ENCODE data around the gene CPB1. TPM values are rescaled to one million over a fixed set of nuclear protein-coding genes. Genes with fewer than 3 reads are reported as not detected.

Gene CPB1
- total and polyA plus RNA-seq, 2 of the 8 experiments (the other 6 are each of a cell fraction or from before 2014, with no cell fraction given) = not detected

DNA sequence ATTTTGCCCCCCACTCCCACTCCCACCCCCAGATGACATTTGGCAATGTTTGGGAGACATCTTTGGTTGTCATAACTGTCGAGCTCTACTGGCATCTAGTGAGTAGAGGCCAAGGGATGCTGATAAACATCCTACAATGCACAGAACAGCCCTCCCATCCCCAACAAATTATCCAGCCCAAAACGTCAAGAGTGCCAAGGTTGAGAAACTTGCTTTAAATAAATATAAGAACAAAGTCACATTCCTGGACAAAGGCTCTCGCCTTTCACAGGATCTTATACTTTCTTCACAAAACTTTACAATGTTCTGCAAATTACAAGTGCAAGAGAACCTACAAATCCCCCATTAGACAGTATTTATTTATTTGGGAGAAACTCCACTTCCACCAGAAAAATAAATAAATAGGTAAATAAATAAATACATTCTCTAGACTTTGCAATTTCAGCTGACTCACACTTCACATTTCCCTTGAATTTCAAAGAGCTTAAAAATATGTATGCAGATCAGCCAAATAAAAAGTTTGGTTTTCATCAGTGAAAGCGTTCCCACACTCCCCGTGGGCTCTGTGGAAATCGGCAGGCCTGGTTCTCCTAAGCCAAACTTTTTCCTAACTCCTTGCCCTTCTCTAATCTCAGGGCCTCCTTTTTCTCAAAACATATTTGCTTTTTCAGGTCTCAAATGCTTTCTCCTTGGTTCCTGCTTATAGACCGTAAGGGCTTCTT lies 24.8 kb downstream of the CPB1 start:
- H4K5ac ChIP-seq (ENCODE audit: insufficient read length, low read depth, low read length) = no peak overlapping the region
- H3K23me2 ChIP-seq (ENCODE audit: low read depth, low read length) = no peaks in the 10 kb centered on the region
- no peak overlapping the region for H3K23ac ChIP-seq (ENCODE audit: insufficient read length)
- no peak overlapping the region for H3K4me2 ChIP-seq (ENCODE audit: insufficient read depth in 1 of 2, low read depth in 2 of 2, low read length in 2 of 2)
- no peaks in the 10 kb centered on the region for H3K79me2 ChIP-seq (ENCODE audit: control insufficient read depth in 1 of 2, insufficient read depth in 2 of 2, low read length in 2 of 2)
- H3K36me3 ChIP-seq (ENCODE audit: control insufficient read depth in 2 of 4, insufficient read depth in 4 of 4, low read length in 3 of 4) = no peaks in the 10 kb centered on the region
- H2BK5ac ChIP-seq (ENCODE audit: low read depth, low read length) = no peak overlapping the region
- H2AK5ac ChIP-seq (ENCODE audit: low read depth, low read length) = no peak overlapping the region
- H2AFZ ChIP-seq (ENCODE audit: low read length) = no peak overlapping the region
- H2BK120ac ChIP-seq (replicated peaks; ENCODE audit: low read depth, low read length) = no peak overlapping the region
- no peak overlapping the region; a peak in 1 of 7 replicates for H3K9ac ChIP-seq (replicated peaks in 1 of 4; ENCODE audit: extremely low read depth in 1 of 4, low read depth in 3 of 4, low read length in 3 of 4)
- no peaks in the 10 kb centered on the region for H3K79me1 ChIP-seq (ENCODE audit: low read depth, low read length)
- H2BK20ac ChIP-seq (ENCODE audit: low read length) = no peak overlapping the region
- no peak overlapping the region for H3K27ac ChIP-seq (ENCODE audit: low read depth, low read length)
- no peaks in the 10 kb centered on the region for H4K20me1 ChIP-seq (replicated peaks in 1 of 2; ENCODE audit: control insufficient read depth in 1 of 2, insufficient read depth in 2 of 2, low read length in 2 of 2)
- POLR2A ChIA-PET (ENCODE audit: partially characterized antibody) = interaction anchor here (0.7 kb wide), 1 partner anchor 186 kb away, joined by 3 read pairs; no protein-coding TSS in a partner anchor
- H2BK12ac ChIP-seq (ENCODE audit: low read depth, low read length) = no peak overlapping the region
- no peak overlapping the region for H4K8ac ChIP-seq (ENCODE audit: extremely low read depth, insufficient read depth, low read length)
- H3K4me3 ChIP-seq (ENCODE audit: extremely low read depth in 1 of 4, insufficient read depth in 2 of 4, low read depth in 3 of 4, low read length in 4 of 4) = no peak overlapping the region
- H2BK15ac ChIP-seq (ENCODE audit: low read length) = no peak overlapping the region
- CTCF ChIA-PET (ENCODE audit: partially characterized antibody) = interaction anchor here (1.1 to 2.5 kb wide), 3 partner anchors 10 to 125 kb away, joined by 3 to 23 read pairs (median 3); no protein-coding TSS in a partner anchor
- H4K91ac ChIP-seq (replicated peaks; ENCODE audit: insufficient read length, low read length) = no peak overlapping the region
- TF ChIP-seq RFX5 (IDR thresholded peaks at IDR 0.05; ENCODE audit: borderline replicate concordance, low read depth, low read length) = no peak
- TF ChIP-seq FOSL1 (IDR thresholded peaks at IDR 0.05; ENCODE audit: insufficient read depth, low read depth, low read length) = no peak
- TF ChIP-seq EP300 (IDR thresholded peaks at IDR 0.05; ENCODE audit: borderline replicate concordance in 1 of 2, low read depth in 2 of 2, low read length in 2 of 2) = no peak
- no peak for TF ChIP-seq SUZ12 (IDR thresholded peaks at IDR 0.05; ENCODE audit: low read length)
- TF ChIP-seq BACH1 (IDR thresholded peaks at IDR 0.05; ENCODE audit: low read length) = no peak
- no peak for TF ChIP-seq NRF1 (IDR thresholded peaks at IDR 0.05; ENCODE audit: low read depth, low read length)
- no peak for TF ChIP-seq GABPA (IDR thresholded peaks at IDR 0.05; ENCODE audit: borderline replicate concordance, insufficient read depth, low read length)
- no peak for TF ChIP-seq CHD2 (IDR thresholded peaks at IDR 0.05; ENCODE audit: low read length)
- TF ChIP-seq SP4 (IDR thresholded peaks at IDR 0.05; ENCODE audit: low read length) = no peak
- no peak for TF ChIP-seq TCF12 (IDR thresholded peaks at IDR 0.05; ENCODE audit: low read depth, low read length)
- H3K56ac ChIP-seq (replicated peaks; ENCODE audit: insufficient read length, low read depth, low read length) = no peak overlapping the region
- H3K4ac ChIP-seq (replicated peaks; ENCODE audit: insufficient read length, low read depth, low read length) = no peak overlapping the region
- no peaks in the 10 kb centered on the region for H3K9me3 ChIP-seq (ENCODE audit: insufficient read depth in 2 of 2, low read depth in 1 of 2, low read length in 1 of 2)
- 84% methylated on average over 7 of the region's 7 CpGs; no CpG with 5 or more reads in 1 of the 2 experiments for WGBS, 2 experiments (ENCODE audit: extremely low coverage in 1 of 2, insufficient coverage in 1 of 2, insufficient read length in 1 of 2, insufficient replicate concordance in 2 of 2, low coverage in 1 of 2, low lambda C conversion rate in 2 of 2, missing lambda C conversion rate in 1 of 2)
- H3K18ac ChIP-seq (ENCODE audit: extremely low read depth, low read length) = no peak overlapping the region
- no peaks in the 10 kb centered on the region for H3K27me3 ChIP-seq (replicated peaks in 1 of 4; ENCODE audit: control insufficient read depth in 3 of 4, extremely low read depth in 1 of 4, insufficient read depth in 3 of 4, low read length in 3 of 4)
- DNase-seq (ENCODE audit: low read depth in 1 of 2, low spot score in 2 of 2) = no peak
- no peak for FAIRE-seq
- H3K4me1 ChIP-seq (replicated peaks in 1 of 4; ENCODE audit: control insufficient read depth in 3 of 4, insufficient read depth in 4 of 4, low read length in 3 of 4) = no peaks in the 10 kb centered on the region
- no peak overlapping the region for H3K14ac ChIP-seq (ENCODE audit: insufficient read length)
